Measurements from ENCODE around the gene TMEM94. TPM values are rescaled to one million over a fixed set of nuclear protein-coding genes. Genes with fewer than 3 reads are reported as not detected.
A peak's percentile ranks its signal among the peaks of the same experiment; 100 is the strongest.

Gene TMEM94
- total and polyA plus RNA-seq, 9 of the 15 experiments (the other 6 are each of a cell fraction or from before 2014, with no cell fraction given): 0.35 to 48.1 (median 14.4) TPM

- peak overlapping the region; percentile 95; the same call in 1 of the 2 replicates for H2AFZ ChIP-seq (ENCODE audit: low read depth, low read length)
- 59% methylated on average over 14 of the region's 15 CpGs for WGBS (ENCODE audit: insufficient coverage, low coverage, missing lambda C conversion rate)
- in situ Hi-C loops (cut with MboI) (no loop called here), intact Hi-C loops (cut with micrococcal nuclease) (no loop called here)
- ChIA-PET POLR2A (interaction anchor here (1.1 to 1.3 kb wide), 3 partner anchors 39 to 254 kb away, joined by 3 read pairs; no protein-coding TSS in a partner anchor), CTCF (ENCODE audit: low intra/inter-chr PET ratio) (no interaction called here)
- H3K27ac ChIP-seq (ENCODE audit: extremely low read depth, low read depth, low read length): no peak overlapping the region
- H3K79me2 ChIP-seq (ENCODE audit: control insufficient read depth, insufficient read depth, low read length): peaks cover 10% of the 10 kb centered on the region
- H3K9ac ChIP-seq (ENCODE audit: insufficient read depth in 1 of 2, low read depth in 2 of 2, low read length in 2 of 2): peak overlapping the region; percentile 47 to 86; a peak in 3 of 4 replicates
- H3K4me2 ChIP-seq (ENCODE audit: insufficient read depth, low read length): peak overlapping the region; percentile 87
- H4K20me1 ChIP-seq (replicated peaks; ENCODE audit: control insufficient read depth, insufficient read depth, low read length): peaks cover 18% of the 10 kb centered on the region
- H3K36me3 ChIP-seq (ENCODE audit: control insufficient read depth, insufficient read depth, low read length): peaks cover 26% of the 10 kb centered on the region; the same call in 2 of the 3 replicates
- peaks cover 5% of the 10 kb centered on the region for H3K9me1 ChIP-seq (ENCODE audit: control insufficient read depth, insufficient read depth, low read length)
- H3K4me1 ChIP-seq (replicated peaks in 1 of 2; ENCODE audit: control insufficient read depth in 2 of 2, insufficient read depth in 2 of 2, low read length in 2 of 2): peaks cover 34 to 71% of the 10 kb centered on the region in 2 experiments
- ATAC-seq (no peak), DNase-seq (ENCODE audit: extremely low read depth in 1 of 4, low spot score in 3 of 4) (no peak), FAIRE-seq (no peak)
- no peaks in the 10 kb centered on the region for H3K9me3 ChIP-seq (replicated peaks; ENCODE audit: control insufficient read depth, insufficient read depth, low read depth, low read length)
- BruUV-seq (replicated peaks): TSS peak; percentile 39
- peak overlapping the region; percentile 91 for H3K4me3 ChIP-seq
- no peaks in the 10 kb centered on the region for H3K27me3 ChIP-seq (ENCODE audit: control insufficient read depth in 2 of 2, insufficient read depth in 2 of 2, low read length in 2 of 2)
- TF ChIP-seq ZBTB1 (CRISPR knock-in tag; IDR thresholded peaks at IDR 0.05; ENCODE audit: borderline replicate concordance, low read depth) (0 out of 2 replicates have a peak, but pooled peaks have one; percentile 21), TAF7 (tag; IDR thresholded peaks at IDR 0.05) (no peak), ZC3H11A (IDR thresholded peaks at IDR 0.05; ENCODE audit: low read depth, low read length) (no peak), ZBTB7A (IDR thresholded peaks at IDR 0.05; ENCODE audit: borderline replicate concordance, control insufficient read depth, low read depth, low read length) (peak; percentile 10; the same call in 1 of the 2 replicates)
Observed at GRCh38 chr17:75514299-75514918, 58.0 kb downstream of the TMEM94 start.
